Osteocyte (in vitro differentiated cells): ENCODE results near the gene PCCA. TPM values are rescaled to one million over a fixed set of nuclear protein-coding genes. Genes with fewer than 3 reads are reported as not detected.

Source experiments
- DNase-seq: peaks from one replicate; pipeline ENCODE4 v3.0.0; 2021; ENCODE audit warnings: mixed read lengths; ENCODE audit not compliant: unreplicated experiment; ENCODE audit errors: extremely low spot score
- H3K27ac Mint-ChIP-seq: one replicate; pipeline ENCODE4 v1.8.0; 2021; ENCODE audit warnings: mild to moderate bottlenecking, mixed read lengths; ENCODE audit not compliant: unreplicated experiment
- H3K27me3 Mint-ChIP-seq: one replicate; pipeline ENCODE4 v1.8.0; 2021; ENCODE audit warnings: mixed read lengths; ENCODE audit not compliant: unreplicated experiment
- H3K36me3 Mint-ChIP-seq: one replicate; pipeline ENCODE4 v1.8.0; 2021; ENCODE audit warnings: mixed read lengths; ENCODE audit not compliant: unreplicated experiment
- H3K4me1 Mint-ChIP-seq: one replicate; pipeline ENCODE4 v1.8.0; 2021; ENCODE audit warnings: mixed read lengths; ENCODE audit not compliant: unreplicated experiment
- H3K4me3 Mint-ChIP-seq: one replicate; pipeline ENCODE4 v1.8.0; 2021; ENCODE audit warnings: mild to moderate bottlenecking, moderate library complexity, mixed read lengths; ENCODE audit not compliant: unreplicated experiment
- H3K9me3 Mint-ChIP-seq: one replicate; pipeline ENCODE4 v1.8.0; 2021; ENCODE audit warnings: mixed read lengths; ENCODE audit not compliant: unreplicated experiment
- total RNA-seq: library from RNA; stranded (reverse); gene quantifications from 2 replicates; pipeline ENCODE4 v1.2.1, GENCODE V29; 2021
- TF ChIP-seq, protein P1 (sequence below): fragments of 200-600 bp; sonication (generic); IDR thresholded peaks from 2 replicates; pipeline ENCODE4 v1.5.0; 2021; ENCODE audit warnings: antibody characterized with exemption, mild to moderate bottlenecking, moderate library complexity

PCCA gene
- total RNA-seq, 1 donor from 2014 or later: 33.7 TPM

GRCh38 chr13:100051070-100051469, 37.8 kb upstream of the PCCA start:
- H3K27ac Mint-ChIP-seq: no peak overlapping the region
- TF ChIP-seq, protein P1, sequence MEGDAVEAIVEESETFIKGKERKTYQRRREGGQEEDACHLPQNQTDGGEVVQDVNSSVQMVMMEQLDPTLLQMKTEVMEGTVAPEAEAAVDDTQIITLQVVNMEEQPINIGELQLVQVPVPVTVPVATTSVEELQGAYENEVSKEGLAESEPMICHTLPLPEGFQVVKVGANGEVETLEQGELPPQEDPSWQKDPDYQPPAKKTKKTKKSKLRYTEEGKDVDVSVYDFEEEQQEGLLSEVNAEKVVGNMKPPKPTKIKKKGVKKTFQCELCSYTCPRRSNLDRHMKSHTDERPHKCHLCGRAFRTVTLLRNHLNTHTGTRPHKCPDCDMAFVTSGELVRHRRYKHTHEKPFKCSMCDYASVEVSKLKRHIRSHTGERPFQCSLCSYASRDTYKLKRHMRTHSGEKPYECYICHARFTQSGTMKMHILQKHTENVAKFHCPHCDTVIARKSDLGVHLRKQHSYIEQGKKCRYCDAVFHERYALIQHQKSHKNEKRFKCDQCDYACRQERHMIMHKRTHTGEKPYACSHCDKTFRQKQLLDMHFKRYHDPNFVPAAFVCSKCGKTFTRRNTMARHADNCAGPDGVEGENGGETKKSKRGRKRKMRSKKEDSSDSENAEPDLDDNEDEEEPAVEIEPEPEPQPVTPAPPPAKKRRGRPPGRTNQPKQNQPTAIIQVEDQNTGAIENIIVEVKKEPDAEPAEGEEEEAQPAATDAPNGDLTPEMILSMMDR: no peak
- no peak overlapping the region for H3K4me3 Mint-ChIP-seq

DNA sequence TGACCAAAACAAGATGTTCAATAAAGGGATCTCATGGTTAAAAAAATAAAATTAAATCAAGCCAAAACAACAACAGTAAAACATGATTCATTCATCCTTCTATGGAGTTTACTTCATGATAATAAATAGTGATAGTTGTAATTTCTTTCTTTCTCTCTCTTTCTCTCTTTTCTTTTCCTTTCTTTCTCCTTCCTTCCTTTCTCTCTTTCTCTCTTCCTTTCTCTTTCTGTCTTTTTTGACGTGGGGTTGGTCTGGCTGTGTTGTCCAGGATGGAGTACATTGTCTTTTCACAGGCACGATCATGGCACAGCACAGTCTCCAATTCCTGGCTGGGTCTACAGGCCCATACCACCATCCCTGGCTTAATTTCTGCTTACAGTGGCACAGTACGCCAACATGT, 29.1 kb upstream of the PCCA start:
- H3K4me1 Mint-ChIP-seq: no peaks in the 10 kb centered on the region
- H3K4me3 Mint-ChIP-seq: no peak overlapping the region
- H3K27me3 Mint-ChIP-seq: no peaks in the 10 kb centered on the region
- TF ChIP-seq, protein P1: no peak
- no peak for DNase-seq
- peaks cover 8% of the 10 kb centered on the region for H3K36me3 Mint-ChIP-seq
- H3K9me3 Mint-ChIP-seq: peaks cover 8% of the 10 kb centered on the region
- no peak overlapping the region for H3K27ac Mint-ChIP-seq

More at GRCh38 chr13:100051070-100051469, 37.8 kb upstream of the PCCA start:
- Mint-ChIP-seq H3K27me3 (no peaks in the 10 kb centered on the region), H3K36me3 (no peaks in the 10 kb centered on the region), H3K9me3 (no peaks in the 10 kb centered on the region), H3K4me1 (no peaks in the 10 kb centered on the region)
- DNase-seq: no peak

DNA sequence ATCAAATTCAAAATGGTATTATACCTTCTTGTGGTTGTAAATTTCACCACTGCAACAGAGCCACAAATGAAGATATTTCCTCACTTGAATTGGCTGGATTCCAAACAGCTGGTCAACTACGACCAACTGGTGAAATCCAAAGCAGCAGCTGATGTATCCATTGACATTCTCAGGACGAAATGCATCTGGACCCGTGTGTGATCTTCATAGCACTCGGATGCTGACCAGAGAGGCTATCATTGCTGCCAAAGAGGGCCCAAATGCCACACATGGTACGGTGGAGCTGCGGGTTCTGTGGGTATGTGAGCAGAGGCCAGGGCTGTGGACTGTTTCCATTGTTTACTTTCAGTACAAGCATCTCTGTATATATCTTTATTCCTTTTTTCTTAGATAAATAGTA, 25.6 kb upstream of the PCCA start:
- Mint-ChIP-seq H3K27me3 (no peaks in the 10 kb centered on the region), H3K27ac (no peak overlapping the region), H3K36me3 (peaks cover 8% of the 10 kb centered on the region), H3K4me1 (no peaks in the 10 kb centered on the region), H3K4me3 (no peak overlapping the region), H3K9me3 (peaks cover 8% of the 10 kb centered on the region)
- no peak for DNase-seq
- TF ChIP-seq, protein P1: no peak

GRCh38 chr13:100063906-100064305, 25.0 kb upstream of the PCCA start:
- Mint-ChIP-seq H3K9me3 (peaks cover 10% of the 10 kb centered on the region), H3K4me3 (no peak overlapping the region), H3K36me3 (peaks cover 8% of the 10 kb centered on the region), H3K27me3 (no peaks in the 10 kb centered on the region), H3K27ac (no peak overlapping the region), H3K4me1 (no peaks in the 10 kb centered on the region)
- DNase-seq: no peak
- TF ChIP-seq, protein P1: no peak

DNA sequence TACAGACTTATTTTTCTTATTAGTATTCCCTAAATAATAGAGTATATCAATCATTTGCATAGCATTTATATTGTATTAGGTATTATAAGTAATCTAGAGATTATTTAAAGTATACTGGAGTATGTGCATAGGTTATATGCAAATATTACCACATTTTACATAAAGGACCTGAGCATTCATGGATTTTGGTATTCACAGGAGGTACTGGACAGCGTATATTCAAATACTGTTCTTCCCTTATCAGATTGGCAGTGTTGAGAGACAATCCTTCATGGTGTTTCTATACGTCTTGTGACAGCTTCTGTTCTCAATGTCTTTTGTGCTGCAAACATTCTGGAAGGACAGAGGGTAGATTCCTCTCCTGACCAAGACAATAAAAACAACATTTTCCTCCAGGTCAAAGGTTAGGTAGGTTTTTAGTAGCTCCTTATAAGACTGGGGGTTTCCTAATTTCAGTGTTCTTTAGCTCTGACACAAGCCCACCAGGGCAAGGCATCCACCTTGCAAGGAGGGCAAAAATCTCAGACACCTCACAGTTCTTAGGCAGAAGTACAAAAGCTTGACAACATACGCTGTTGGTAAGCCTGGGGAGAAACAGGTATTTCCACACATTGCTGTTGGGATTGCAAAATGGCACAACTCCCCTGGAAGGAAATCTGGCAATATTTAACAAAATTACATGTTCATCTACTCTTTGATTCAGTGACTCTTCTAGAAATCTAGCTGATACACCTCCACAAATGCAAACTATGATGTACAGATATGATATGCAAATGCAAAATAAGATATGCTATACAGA, 20.6 kb upstream of the PCCA start:
- peaks cover 8% of the 10 kb centered on the region for H3K9me3 Mint-ChIP-seq
- TF ChIP-seq, protein P1: no peak
- H3K36me3 Mint-ChIP-seq: peaks cover 2% of the 10 kb centered on the region
- no peaks in the 10 kb centered on the region for H3K27me3 Mint-ChIP-seq
- no peak overlapping the region for H3K27ac Mint-ChIP-seq
- no peak overlapping the region for H3K4me3 Mint-ChIP-seq
- DNase-seq: no peak
- H3K4me1 Mint-ChIP-seq: no peaks in the 10 kb centered on the region
